HUES48 (cell line): ENCODE results near the gene PRKAB2.
A peak's percentile ranks its signal among the peaks of the same experiment; 100 is the strongest.
"Not testable (repeated sequence)": the region's sequence is repeated elsewhere in the genome, so short reads cannot be mapped to it uniquely, and the experiment has no call there.

Source experiments
- H3K27ac ChIP-seq: one replicate; pipeline ENCODE4 v1.7.0; 2013; ENCODE audit warnings: low read depth, low read length, inconsistent platforms
- H3K27me3 ChIP-seq: 2 replicates; pipeline ENCODE4 v1.6.1; 2013; ENCODE audit warnings: mild to moderate bottlenecking, low read length; ENCODE audit not compliant: control insufficient read depth, insufficient read depth
- H3K36me3 ChIP-seq: 2 replicates; pipeline ENCODE4 v1.6.1; 2013; ENCODE audit warnings: low read length; ENCODE audit not compliant: control insufficient read depth, insufficient read depth
- H3K4me1 ChIP-seq: 2 replicates; pipeline ENCODE4 v1.6.1; 2013; ENCODE audit warnings: mild to moderate bottlenecking, low read length; ENCODE audit not compliant: control insufficient read depth, insufficient read depth
- H3K4me3 ChIP-seq: 2 replicates; pipeline ENCODE4 v1.5.1; 2013; ENCODE audit warnings: mild to moderate bottlenecking, low read depth, low read length
- H3K9ac ChIP-seq: 2 replicates; pipeline ENCODE4 v1.6.1; 2013; ENCODE audit warnings: mild to moderate bottlenecking, low read depth, low read length, moderate library complexity
- H3K9me3 ChIP-seq: 2 replicates; pipeline ENCODE4 v1.6.1; 2013; ENCODE audit warnings: low read length; ENCODE audit not compliant: control insufficient read depth, insufficient read depth

Gene PRKAB2

DNA sequence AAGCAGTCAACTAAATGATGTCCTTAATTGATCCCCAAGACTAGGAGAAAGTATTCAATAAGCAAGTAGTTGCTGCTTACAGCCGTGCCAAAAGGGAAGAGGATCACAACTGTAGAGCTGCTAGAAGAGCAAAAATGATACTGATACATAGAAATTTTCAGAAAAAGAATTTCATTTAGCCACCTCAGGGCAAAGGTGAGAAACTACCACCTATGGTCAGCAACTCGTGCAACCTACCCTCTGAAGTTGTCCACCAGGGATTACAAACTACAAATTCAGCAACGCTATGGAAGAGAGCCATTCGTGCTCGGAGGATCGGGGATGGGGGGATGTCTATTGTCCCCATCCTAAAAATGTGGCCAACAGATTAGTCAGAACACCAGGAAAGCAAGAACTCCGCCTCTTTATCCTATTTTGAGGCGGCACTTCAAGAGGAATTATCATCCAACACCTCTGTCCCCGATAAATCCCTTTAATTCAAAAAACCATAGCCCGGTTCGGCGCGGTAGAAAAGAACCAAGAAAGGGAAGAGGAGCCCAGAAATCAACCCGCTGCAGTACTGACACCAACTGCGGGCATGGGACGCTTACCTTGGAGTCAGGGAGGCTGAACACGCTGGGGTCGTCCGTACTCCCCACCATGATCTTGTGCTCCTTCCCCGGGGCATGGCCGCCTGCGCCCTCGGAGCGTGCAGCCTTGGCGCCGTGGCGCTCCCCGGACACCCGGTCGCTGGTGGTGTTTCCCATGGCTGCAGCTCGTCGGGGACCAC is 687 bp downstream of the PRKAB2 start:
- Histone ChIP-seq H3K9ac (peak overlapping the region; percentile 60), H3K27me3 (no peaks in the 10 kb centered on the region), H3K9me3 (no peaks in the 10 kb centered on the region), H3K4me3 (peak overlapping the region; percentile 92), H3K27ac (peak overlapping the region; percentile 87), H3K36me3 (peaks cover 12% of the 10 kb centered on the region), H3K4me1 (peaks cover 34% of the 10 kb centered on the region)

DNA sequence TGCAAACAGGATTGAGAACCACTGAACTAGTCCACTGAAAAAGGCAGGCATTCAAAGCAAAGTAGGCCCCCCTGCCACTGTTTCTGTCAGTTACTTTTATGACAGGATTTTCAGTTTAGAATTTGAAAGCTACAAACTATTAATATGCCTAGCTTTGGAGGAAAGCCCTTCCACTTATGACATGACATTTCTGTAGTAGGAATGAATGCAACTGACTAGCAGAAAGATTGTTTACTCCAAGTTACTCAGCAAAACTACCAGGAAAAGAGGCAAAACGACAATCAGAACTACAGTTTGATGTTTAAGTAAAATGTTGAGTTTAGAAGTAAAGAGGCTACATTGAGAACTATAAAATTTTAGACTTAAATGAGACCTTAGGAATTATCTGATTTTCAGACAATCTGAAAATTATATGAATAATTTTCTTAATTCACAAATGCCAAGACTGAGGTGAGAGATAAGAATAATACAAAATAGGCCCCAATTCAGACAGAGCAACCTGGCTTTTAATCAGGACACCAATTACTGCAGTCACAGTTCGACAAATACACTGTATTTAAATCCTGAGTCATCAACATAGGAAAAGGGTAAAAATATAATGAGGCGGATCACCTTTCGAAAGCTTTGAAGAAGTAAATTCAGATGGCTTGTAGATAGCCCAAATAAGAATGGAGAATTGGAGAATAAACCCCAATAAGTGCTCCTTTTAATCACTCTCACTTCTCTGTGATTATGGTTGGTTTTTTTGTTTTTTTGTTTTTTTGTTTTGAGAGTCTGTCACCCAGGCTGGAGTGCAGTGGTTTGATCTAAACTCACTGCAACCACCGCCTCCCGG is 2.2 kb downstream of the PRKAB2 start:
- H3K27ac ChIP-seq, result no peak overlapping the region
- peak overlapping the region; percentile 7; the same call in 1 of the 2 replicates for H3K9ac ChIP-seq

DNA sequence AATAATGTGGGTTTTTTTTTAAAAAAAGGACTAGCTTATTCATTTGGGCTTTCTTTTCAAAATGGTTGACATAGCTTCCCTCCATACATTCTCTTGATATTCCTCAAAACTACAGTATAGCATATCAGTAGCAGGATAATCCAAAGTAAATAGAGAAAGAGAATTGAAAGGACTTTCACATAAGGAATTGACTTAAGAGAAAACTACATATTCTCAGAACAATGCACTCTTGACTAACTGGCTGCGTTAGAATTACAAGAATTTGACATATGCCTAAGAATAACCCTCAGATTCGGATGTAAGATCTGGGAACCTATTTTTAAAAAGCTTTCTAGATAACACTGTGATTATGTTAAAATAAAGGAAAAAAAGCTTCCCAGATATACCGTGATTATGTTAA is 3.1 kb downstream of the PRKAB2 start:
- Histone ChIP-seq H3K9ac (0 out of 2 replicates have a peak overlapping the region, but pooled peaks have one; percentile 10), H3K4me3 (peak overlapping the region; percentile 13; the same call in 1 of the 2 replicates), H3K27ac (no peak overlapping the region), H3K4me1 (peaks cover 34% of the 10 kb centered on the region), H3K36me3 (peaks cover 32% of the 10 kb centered on the region), H3K9me3 (no peaks in the 10 kb centered on the region), H3K27me3 (no peaks in the 10 kb centered on the region)

More for the DNA sequence above, 2.2 kb downstream of the PRKAB2 start:
- Histone ChIP-seq H3K4me1 (peaks cover 34% of the 10 kb centered on the region), H3K9me3 (no peaks in the 10 kb centered on the region), H3K27me3 (no peaks in the 10 kb centered on the region), H3K4me3 (peak overlapping the region; percentile 92), H3K36me3 (peaks cover 26% of the 10 kb centered on the region)

DNA sequence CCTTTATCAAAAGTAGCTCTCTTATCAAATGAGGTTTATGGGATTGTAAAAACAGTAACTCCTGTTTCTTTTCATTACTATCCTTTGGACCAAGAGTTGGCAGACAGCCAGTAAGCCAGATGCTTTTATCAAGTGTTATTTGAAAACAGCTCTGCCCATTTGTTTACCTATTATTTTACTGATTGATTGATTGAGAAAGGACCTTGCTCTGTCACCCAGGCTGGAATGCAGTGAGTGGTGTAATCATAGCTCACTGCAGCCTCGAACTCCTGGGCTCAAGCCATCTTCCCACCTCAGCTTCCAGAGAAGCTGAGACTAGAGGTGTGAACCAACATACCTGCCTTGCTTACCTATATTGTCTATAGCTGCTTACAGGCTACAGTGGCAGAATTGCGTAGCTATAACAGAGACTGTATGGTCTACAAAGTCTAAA is 3.6 kb downstream of the PRKAB2 start:
- H3K27ac ChIP-seq, result no peak overlapping the region
- peak overlapping the region; percentile 13; the same call in 1 of the 2 replicates for H3K4me3 ChIP-seq
- H3K36me3 ChIP-seq, result peaks cover 35% of the 10 kb centered on the region

DNA sequence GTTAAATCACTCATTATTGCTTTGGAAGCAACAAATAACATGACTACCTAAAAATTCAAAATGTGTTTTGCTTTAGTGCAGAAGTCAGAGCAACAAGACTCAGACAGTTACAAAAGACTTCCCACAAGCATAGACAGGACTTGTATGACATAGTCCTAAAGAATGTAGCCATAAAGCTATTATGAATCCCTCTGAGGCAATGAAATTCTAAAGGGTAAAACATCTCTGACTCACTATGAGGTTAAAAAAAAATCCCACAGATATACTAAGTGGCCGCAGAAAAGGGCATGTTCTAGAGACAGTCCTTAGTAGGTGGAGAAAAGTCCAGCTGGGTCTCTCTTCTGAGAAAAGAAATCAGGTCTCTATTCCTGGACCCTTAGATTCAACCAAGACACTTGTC is 4.9 kb downstream of the PRKAB2 start:
- Histone ChIP-seq H3K9me3 (no peaks in the 10 kb centered on the region), H3K36me3 (peaks cover 41% of the 10 kb centered on the region), H3K27me3 (no peaks in the 10 kb centered on the region), H3K9ac (no peak overlapping the region), H3K4me3 (no peak overlapping the region), H3K4me1 (peaks cover 26% of the 10 kb centered on the region), H3K27ac (no peak overlapping the region)

More for the DNA sequence above, 3.6 kb downstream of the PRKAB2 start:
- no peaks in the 10 kb centered on the region for H3K9me3 ChIP-seq
- H3K4me1 ChIP-seq, result peaks cover 31% of the 10 kb centered on the region
- H3K27me3 ChIP-seq, result no peaks in the 10 kb centered on the region
- 0 out of 2 replicates have a peak overlapping the region, but pooled peaks have one; percentile 10 for H3K9ac ChIP-seq

DNA sequence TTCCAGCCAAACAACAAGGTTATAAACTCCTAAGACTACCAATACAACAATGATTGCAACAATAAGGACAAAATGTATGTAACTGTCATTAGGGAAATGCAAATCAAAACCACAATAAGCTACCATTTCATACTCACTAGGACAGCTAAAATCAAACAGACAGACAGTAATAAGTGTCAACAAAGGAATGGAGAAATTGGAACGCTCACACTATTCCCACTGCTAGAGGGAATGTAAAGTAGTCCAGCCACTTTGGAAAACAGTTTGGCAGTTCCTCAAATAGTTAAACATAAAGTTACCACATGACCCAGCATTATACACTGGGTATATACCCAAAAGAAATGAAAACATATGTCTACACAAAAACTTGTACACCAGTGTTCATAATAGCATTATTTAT is 9.3 kb downstream of the PRKAB2 start:
- no peak overlapping the region for H3K9ac ChIP-seq
- no peaks in the 10 kb centered on the region for H3K4me1 ChIP-seq
- H3K4me3 ChIP-seq, result no peak overlapping the region
- H3K36me3 ChIP-seq, result peaks cover 84% of the 10 kb centered on the region
- H3K27ac ChIP-seq, result no peak overlapping the region
- no peaks in the 10 kb centered on the region for H3K9me3 ChIP-seq
- H3K27me3 ChIP-seq, result no peaks in the 10 kb centered on the region

DNA sequence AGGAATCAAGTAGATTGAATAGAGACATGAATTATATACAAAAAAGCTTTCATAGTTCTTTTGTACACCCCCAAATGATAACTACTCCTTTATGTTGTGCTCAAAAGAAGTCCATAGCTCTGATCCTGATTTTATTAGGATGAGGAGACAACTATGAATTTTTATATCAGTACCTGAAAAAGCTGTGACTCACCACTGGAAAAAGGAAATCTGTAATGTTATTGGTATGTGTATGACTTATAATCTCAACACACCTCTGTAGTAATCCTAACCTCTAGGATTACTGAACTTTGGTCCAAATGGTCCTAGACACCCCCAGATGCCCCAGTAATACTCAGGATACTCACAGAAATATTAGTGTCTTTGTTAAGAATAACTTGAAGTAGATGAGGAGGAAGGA is 10.2 kb downstream of the PRKAB2 start:
- H3K36me3 ChIP-seq, result peaks cover 87% of the 10 kb centered on the region
- H3K9me3 ChIP-seq, result no peaks in the 10 kb centered on the region
- H3K4me1 ChIP-seq, result no peaks in the 10 kb centered on the region
- no peak overlapping the region for H3K4me3 ChIP-seq
- H3K27me3 ChIP-seq, result no peaks in the 10 kb centered on the region
- no peak overlapping the region for H3K27ac ChIP-seq
- H3K9ac ChIP-seq, result no peak overlapping the region

DNA sequence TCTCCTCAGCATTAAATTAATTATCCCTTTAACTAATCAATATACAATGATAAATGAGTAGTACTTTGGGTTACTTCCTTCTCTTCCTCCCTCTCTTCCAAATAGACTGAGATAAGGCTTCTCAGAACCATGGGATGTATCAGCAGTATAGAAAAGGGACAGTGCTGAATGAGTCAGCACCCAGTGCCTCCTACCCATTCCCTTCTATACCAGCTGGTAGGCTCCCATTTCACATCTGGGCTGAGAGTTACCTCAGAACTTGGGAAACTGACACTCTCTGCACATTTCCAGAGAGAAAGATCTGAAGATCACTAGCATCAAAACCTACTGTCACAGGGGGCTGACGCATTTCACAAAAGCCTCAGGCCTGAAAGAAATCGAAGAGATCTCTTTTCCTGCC is 15.2 kb downstream of the PRKAB2 start:
- H3K9ac ChIP-seq, H3K27me3 ChIP-seq, H3K4me1 ChIP-seq, H3K4me3 ChIP-seq, H3K9me3 ChIP-seq, H3K27ac ChIP-seq: not testable (repeated sequence)
- H3K36me3 ChIP-seq, result peaks cover 70% of the 10 kb centered on the region

DNA sequence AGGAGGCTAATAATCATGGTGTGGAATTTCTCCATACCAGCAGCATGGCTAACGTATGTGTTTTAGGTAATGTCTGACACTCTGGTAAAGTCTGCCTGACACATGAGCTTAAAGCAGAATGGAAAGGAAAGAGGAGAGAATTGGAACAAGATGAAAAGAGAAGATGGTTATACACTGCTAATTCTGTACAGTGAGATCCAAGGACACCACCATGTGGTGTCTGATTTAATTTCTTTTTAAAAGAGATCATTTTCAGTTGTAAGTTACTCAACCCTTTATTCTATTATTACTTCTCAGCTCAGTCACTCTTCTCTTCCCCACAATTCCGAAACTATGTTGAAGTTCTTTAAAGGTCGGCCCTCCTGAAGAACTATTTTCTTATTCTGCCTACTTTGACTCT is 15.6 kb downstream of the PRKAB2 start:
- H3K27me3 ChIP-seq, result no peaks in the 10 kb centered on the region
- no peaks in the 10 kb centered on the region for H3K4me1 ChIP-seq
- H3K36me3 ChIP-seq, result peaks cover 65% of the 10 kb centered on the region

DNA sequence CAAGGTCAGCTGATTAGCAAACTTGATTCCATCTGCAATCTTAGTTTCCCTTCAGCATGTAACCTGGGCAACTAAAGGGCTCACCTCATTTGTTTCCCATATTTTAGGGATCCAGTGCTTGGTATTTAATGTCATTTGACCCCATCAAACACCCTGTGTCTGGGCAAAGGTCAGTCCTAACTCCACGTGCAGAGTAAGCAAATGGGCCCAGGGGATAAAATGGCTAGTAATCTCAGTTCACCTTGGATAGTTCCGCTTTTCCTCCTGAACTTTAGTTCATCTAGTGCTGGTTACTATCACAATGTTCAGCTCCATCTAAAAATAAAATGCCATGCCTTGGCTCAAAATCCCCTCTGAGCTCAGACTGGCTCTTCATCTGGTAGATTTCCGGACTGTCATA is 19.5 kb downstream of the PRKAB2 start:
- H3K27ac ChIP-seq, result no peak overlapping the region
- H3K9me3 ChIP-seq, result no peaks in the 10 kb centered on the region
- peaks cover 27% of the 10 kb centered on the region for H3K36me3 ChIP-seq
- no peak overlapping the region for H3K9ac ChIP-seq
- no peaks in the 10 kb centered on the region for H3K4me1 ChIP-seq
- H3K27me3 ChIP-seq, result no peaks in the 10 kb centered on the region
- no peak overlapping the region for H3K4me3 ChIP-seq

More for the DNA sequence above, 15.6 kb downstream of the PRKAB2 start:
- Histone ChIP-seq H3K4me3 (no peak overlapping the region), H3K9ac (no peak overlapping the region), H3K27ac (no peak overlapping the region), H3K9me3 (no peaks in the 10 kb centered on the region)

DNA sequence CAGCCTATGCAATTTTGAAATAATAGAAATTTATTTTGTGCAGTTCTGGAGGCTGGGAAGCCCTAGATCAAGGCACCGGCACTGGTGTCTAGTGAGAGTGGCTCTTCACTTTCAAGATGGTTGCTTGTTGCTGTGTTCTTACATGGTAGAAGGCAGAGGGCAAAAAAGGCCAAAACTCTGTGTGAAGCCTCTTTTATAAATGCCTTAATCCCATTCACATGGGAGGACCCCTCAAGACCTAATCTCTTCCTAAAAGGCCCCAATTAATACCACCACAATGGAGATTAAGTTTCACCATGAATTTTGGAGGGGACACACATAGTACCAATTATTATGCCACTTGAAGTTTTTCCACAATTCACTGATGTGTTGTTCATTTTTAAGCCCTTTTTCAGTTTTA is 21.0 kb downstream of the PRKAB2 start:
- peaks cover 17% of the 10 kb centered on the region for H3K36me3 ChIP-seq
- H3K27me3 ChIP-seq, result no peaks in the 10 kb centered on the region
- no peak overlapping the region for H3K27ac ChIP-seq
- no peaks in the 10 kb centered on the region for H3K4me1 ChIP-seq
- H3K4me3 ChIP-seq, result no peak overlapping the region
- no peak overlapping the region for H3K9ac ChIP-seq
- no peaks in the 10 kb centered on the region for H3K9me3 ChIP-seq
